WTC11 (cell line): ENCODE results near the gene CCDC92.
"Not testable (repeated sequence)": the region's sequence is repeated elsewhere in the genome, so short reads cannot be mapped to it uniquely, and the experiment has no call there.

Source experiments
- E2F4 ChIP-seq: sonication (generic); formaldehyde crosslinking; IDR thresholded peaks from 2 replicates; pipeline ENCODE4 v1.8.1; 2022; ENCODE audit warnings: low read depth, mild to moderate bottlenecking, moderate library complexity, missing genetic modification reagents, borderline replicate concordance
- FOXJ3 ChIP-seq: sonication (generic); formaldehyde crosslinking; IDR thresholded peaks from 2 replicates; pipeline ENCODE4 v1.9.0; 2021; ENCODE audit warnings: missing genetic modification reagents, mild to moderate bottlenecking, borderline replicate concordance
- JUN ChIP-seq: sonication (generic); formaldehyde crosslinking; IDR thresholded peaks from 2 replicates; pipeline ENCODE4 v1.8.0; 2023; ENCODE audit warnings: mild to moderate bottlenecking, missing genetic modification reagents
- MAX ChIP-seq: sonication (generic); formaldehyde crosslinking; IDR thresholded peaks from 2 replicates; pipeline ENCODE4 v1.8.0; 2022; ENCODE audit warnings: mild to moderate bottlenecking, missing genetic modification reagents
- SP1 ChIP-seq: sonication (generic); formaldehyde crosslinking; conservative IDR thresholded peaks from 2 replicates; pipeline ENCODE4 v1.8.1; 2022; ENCODE audit warnings: missing genetic modification reagents
- ZNF232 ChIP-seq: sonication (generic); formaldehyde crosslinking; IDR thresholded peaks from 2 replicates; pipeline ENCODE4 v1.8.0; 2022; ENCODE audit warnings: mild to moderate bottlenecking, missing genetic modification reagents
- ZNF317 ChIP-seq: sonication (generic); formaldehyde crosslinking; IDR thresholded peaks from 2 replicates; pipeline ENCODE4 v1.8.1; 2023; ENCODE audit warnings: low read depth, mild to moderate bottlenecking, moderate library complexity, missing genetic modification reagents, borderline replicate concordance
- ZNF396 ChIP-seq: fragments of 250-450 bp; sonication (Bioruptor Pico); IDR thresholded peaks from 2 replicates; pipeline ENCODE4 v1.8.0; 2021; ENCODE audit warnings: mild to moderate bottlenecking, moderate library complexity, borderline replicate concordance
- ZNF425 ChIP-seq: fragments of 250-450 bp; sonication (Bioruptor Pico); conservative IDR thresholded peaks from 2 replicates; pipeline ENCODE4 v1.9.0; 2021; ENCODE audit warnings: mild to moderate bottlenecking
- ZSCAN18 ChIP-seq: fragments of 250-450 bp; sonication (Bioruptor Pico); IDR thresholded peaks from 2 replicates; pipeline ENCODE4 v2.1.2; 2022; ENCODE audit warnings: mild to moderate bottlenecking, moderate library complexity
- TF ChIP-seq, protein P1 (sequence below): fragments of 200-600 bp; IDR thresholded peaks from 2 replicates; pipeline ENCODE4 v1.8.0; 2022; ENCODE audit warnings: antibody characterized with exemption
- TF ChIP-seq, protein P2 (sequence below): sonication (generic); formaldehyde crosslinking; IDR thresholded peaks from 2 replicates; pipeline ENCODE4 v1.8.1; 2023; ENCODE audit warnings: mild to moderate bottlenecking, missing genetic modification reagents, moderate library complexity
- TF ChIP-seq, protein P3 (sequence below): sonication (generic); formaldehyde crosslinking; IDR thresholded peaks from 2 replicates; pipeline ENCODE4 v1.8.0; 2022; ENCODE audit warnings: mild to moderate bottlenecking, missing genetic modification reagents
- TF ChIP-seq, protein P4 (sequence below): sonication (generic); formaldehyde crosslinking; IDR thresholded peaks from 2 replicates; pipeline ENCODE4 v1.8.1; 2023; ENCODE audit warnings: mild to moderate bottlenecking, missing genetic modification reagents, moderate library complexity

DNA sequence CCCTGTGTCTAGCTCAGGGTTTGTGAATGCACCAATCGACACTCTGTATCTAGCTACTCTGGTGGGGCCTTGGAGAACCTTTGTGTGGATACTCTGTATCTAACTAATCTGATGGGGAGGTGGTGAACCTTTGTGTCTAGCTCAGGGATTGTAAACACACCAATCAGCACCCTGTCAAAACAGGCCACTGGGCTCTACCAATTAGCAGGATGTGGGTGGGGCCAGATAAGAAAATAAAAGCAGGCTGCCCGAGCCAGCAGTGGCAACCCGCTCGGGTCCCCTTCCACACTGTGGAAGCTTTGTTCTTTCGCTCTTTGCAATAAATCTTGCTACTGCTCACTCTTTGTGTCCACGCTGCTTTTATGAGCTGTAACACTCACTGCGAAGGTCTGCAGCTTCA, 25.1 kb downstream of the CCDC92 start:
- TF ChIP-seq, protein P1, sequence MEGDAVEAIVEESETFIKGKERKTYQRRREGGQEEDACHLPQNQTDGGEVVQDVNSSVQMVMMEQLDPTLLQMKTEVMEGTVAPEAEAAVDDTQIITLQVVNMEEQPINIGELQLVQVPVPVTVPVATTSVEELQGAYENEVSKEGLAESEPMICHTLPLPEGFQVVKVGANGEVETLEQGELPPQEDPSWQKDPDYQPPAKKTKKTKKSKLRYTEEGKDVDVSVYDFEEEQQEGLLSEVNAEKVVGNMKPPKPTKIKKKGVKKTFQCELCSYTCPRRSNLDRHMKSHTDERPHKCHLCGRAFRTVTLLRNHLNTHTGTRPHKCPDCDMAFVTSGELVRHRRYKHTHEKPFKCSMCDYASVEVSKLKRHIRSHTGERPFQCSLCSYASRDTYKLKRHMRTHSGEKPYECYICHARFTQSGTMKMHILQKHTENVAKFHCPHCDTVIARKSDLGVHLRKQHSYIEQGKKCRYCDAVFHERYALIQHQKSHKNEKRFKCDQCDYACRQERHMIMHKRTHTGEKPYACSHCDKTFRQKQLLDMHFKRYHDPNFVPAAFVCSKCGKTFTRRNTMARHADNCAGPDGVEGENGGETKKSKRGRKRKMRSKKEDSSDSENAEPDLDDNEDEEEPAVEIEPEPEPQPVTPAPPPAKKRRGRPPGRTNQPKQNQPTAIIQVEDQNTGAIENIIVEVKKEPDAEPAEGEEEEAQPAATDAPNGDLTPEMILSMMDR, result not testable (repeated sequence)
- TF ChIP-seq ZNF232 (CRISPR knock-in tag); ZNF425 (CRISPR knock-in tag); ZNF396 (CRISPR knock-in tag); SP1 (CRISPR knock-in tag); E2F4; JUN (CRISPR knock-in tag); FOXJ3 (CRISPR knock-in tag); ZNF317 (CRISPR knock-in tag); MAX (CRISPR knock-in tag); ZSCAN18 (CRISPR knock-in tag): not testable (repeated sequence)
- TF ChIP-seq, protein P2, sequence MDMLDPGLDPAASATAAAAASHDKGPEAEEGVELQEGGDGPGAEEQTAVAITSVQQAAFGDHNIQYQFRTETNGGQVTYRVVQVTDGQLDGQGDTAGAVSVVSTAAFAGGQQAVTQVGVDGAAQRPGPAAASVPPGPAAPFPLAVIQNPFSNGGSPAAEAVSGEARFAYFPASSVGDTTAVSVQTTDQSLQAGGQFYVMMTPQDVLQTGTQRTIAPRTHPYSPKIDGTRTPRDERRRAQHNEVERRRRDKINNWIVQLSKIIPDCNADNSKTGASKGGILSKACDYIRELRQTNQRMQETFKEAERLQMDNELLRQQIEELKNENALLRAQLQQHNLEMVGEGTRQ (CRISPR knock-in tag), result not testable (repeated sequence)
- TF ChIP-seq, protein P3, sequence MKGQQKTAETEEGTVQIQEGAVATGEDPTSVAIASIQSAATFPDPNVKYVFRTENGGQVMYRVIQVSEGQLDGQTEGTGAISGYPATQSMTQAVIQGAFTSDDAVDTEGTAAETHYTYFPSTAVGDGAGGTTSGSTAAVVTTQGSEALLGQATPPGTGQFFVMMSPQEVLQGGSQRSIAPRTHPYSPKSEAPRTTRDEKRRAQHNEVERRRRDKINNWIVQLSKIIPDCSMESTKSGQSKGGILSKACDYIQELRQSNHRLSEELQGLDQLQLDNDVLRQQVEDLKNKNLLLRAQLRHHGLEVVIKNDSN (CRISPR knock-in tag), result not testable (repeated sequence)
- TF ChIP-seq, protein P4, sequence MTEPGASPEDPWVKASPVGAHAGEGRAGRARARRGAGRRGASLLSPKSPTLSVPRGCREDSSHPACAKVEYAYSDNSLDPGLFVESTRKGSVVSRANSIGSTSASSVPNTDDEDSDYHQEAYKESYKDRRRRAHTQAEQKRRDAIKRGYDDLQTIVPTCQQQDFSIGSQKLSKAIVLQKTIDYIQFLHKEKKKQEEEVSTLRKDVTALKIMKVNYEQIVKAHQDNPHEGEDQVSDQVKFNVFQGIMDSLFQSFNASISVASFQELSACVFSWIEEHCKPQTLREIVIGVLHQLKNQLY, result not testable (repeated sequence)
